ENCODE results near the gene IFT80. TPM values are rescaled to one million over a fixed set of nuclear protein-coding genes. Genes with fewer than 3 reads are reported as not detected.

Gene IFT80
- total RNA-seq, 1 experiment from 2014 or later = 20.2 TPM

DNA sequence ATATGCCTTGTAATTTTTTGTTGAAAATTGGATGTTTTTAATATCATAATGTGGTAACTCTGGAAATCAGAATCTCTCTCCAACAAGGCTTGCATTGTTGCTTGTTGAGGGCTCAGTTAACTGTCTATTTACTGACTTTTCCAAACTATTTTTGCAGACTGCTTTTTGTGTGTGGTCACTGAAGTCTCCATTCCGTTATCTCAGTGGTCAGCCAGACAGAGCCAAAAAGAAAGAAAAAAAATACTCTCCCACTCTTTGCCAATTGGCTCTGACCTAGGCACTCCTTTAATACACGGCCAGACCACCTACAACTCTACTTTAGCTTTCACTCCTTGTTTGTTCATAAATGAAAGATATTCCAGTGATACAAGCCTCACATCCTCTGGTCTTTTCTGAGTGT is 52.5 kb downstream of the IFT80 start:
- Histone ChIP-seq H3K4me3 (ENCODE audit: low read depth, low read length, poor library complexity, severe bottlenecking) (no peak overlapping the region), H3K4me1 (ENCODE audit: insufficient read depth, low read length, poor library complexity, severe bottlenecking) (no peaks in the 10 kb centered on the region), H3K27me3 (replicated peaks; ENCODE audit: insufficient read depth, low read depth, low read length, poor library complexity) (no peaks in the 10 kb centered on the region), H3K36me3 (ENCODE audit: insufficient read depth, low read length, poor library complexity, severe bottlenecking) (no peaks in the 10 kb centered on the region), H3K27ac (ENCODE audit: low read depth, low read length, poor library complexity, severe bottlenecking) (no peak overlapping the region), H3K9me3 (ENCODE audit: low read depth, low read length, poor library complexity, severe bottlenecking) (no peaks in the 10 kb centered on the region)
- POLR2A ChIA-PET (ENCODE audit: low non-redundant PET) = no interaction called here
- CTCF ChIA-PET = no interaction called here
- intact Hi-C loops (cut with micrococcal nuclease; ENCODE audit: unreplicated experiment) = no loop called here
- DNase-seq (ENCODE audit: low spot score) = no peak
- BruUV-seq (replicated peaks) = no TSS peak
- TF ChIP-seq, protein P1, sequence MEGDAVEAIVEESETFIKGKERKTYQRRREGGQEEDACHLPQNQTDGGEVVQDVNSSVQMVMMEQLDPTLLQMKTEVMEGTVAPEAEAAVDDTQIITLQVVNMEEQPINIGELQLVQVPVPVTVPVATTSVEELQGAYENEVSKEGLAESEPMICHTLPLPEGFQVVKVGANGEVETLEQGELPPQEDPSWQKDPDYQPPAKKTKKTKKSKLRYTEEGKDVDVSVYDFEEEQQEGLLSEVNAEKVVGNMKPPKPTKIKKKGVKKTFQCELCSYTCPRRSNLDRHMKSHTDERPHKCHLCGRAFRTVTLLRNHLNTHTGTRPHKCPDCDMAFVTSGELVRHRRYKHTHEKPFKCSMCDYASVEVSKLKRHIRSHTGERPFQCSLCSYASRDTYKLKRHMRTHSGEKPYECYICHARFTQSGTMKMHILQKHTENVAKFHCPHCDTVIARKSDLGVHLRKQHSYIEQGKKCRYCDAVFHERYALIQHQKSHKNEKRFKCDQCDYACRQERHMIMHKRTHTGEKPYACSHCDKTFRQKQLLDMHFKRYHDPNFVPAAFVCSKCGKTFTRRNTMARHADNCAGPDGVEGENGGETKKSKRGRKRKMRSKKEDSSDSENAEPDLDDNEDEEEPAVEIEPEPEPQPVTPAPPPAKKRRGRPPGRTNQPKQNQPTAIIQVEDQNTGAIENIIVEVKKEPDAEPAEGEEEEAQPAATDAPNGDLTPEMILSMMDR (conservative IDR thresholded peaks at IDR 0.05; ENCODE audit: low read depth, low read length) = no peak
- TF ChIP-seq EZH2 (IDR thresholded peaks at IDR 0.05; ENCODE audit: borderline replicate concordance, low read depth, low read length, poor library complexity, severe bottlenecking) = no peak

DNA sequence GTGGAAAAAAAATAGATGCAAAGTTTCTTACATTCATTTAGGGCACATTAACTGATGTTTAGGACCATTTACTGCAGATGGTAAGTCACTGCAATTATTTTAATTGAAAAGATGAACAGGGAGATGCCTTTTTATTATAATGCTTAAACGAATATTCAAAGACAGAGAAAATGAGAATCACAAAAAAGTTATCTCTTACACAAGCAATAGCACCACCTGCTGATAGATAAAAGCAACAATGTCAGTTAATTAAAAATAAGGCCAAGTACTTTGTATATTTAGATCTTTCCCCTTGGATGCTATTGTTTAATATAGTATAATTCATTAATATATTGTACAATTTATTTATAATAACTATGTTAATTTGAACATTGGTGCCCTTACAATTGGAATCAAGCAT is 55.9 kb downstream of the IFT80 start:
- intact Hi-C loops (cut with micrococcal nuclease; ENCODE audit: unreplicated experiment) = loop anchor here (1.0 kb wide), 2 partner anchors 180 to 311 kb away; no protein-coding TSS in a partner anchor
- no peak overlapping the region for H3K4me3 ChIP-seq (ENCODE audit: low read depth, low read length, poor library complexity, severe bottlenecking)
- H3K36me3 ChIP-seq (ENCODE audit: insufficient read depth, low read length, poor library complexity, severe bottlenecking) = no peaks in the 10 kb centered on the region
- DNase-seq (ENCODE audit: low spot score) = peak; percentile 48
- no TSS peak for BruUV-seq (replicated peaks)
- no peaks in the 10 kb centered on the region for H3K9me3 ChIP-seq (ENCODE audit: low read depth, low read length, poor library complexity, severe bottlenecking)
- H3K4me1 ChIP-seq (ENCODE audit: insufficient read depth, low read length, poor library complexity, severe bottlenecking) = no peaks in the 10 kb centered on the region
- ChIA-PET CTCF (interaction anchor here (1.6 kb wide), 1 partner anchor 180 kb away, joined by 7 read pairs; no protein-coding TSS in a partner anchor), POLR2A (ENCODE audit: low non-redundant PET) (interaction anchor here (0.6 kb wide), 1 partner anchor 23 kb away, joined by 4 read pairs; no protein-coding TSS in a partner anchor)
- no peak overlapping the region for H3K27ac ChIP-seq (ENCODE audit: low read depth, low read length, poor library complexity, severe bottlenecking)
- TF ChIP-seq, protein P1 (conservative IDR thresholded peaks at IDR 0.05; ENCODE audit: low read depth, low read length) = peak; percentile 57
- TF ChIP-seq EZH2 (IDR thresholded peaks at IDR 0.05; ENCODE audit: borderline replicate concordance, low read depth, low read length, poor library complexity, severe bottlenecking) = no peak
- no peaks in the 10 kb centered on the region for H3K27me3 ChIP-seq (replicated peaks; ENCODE audit: insufficient read depth, low read depth, low read length, poor library complexity)

DNA sequence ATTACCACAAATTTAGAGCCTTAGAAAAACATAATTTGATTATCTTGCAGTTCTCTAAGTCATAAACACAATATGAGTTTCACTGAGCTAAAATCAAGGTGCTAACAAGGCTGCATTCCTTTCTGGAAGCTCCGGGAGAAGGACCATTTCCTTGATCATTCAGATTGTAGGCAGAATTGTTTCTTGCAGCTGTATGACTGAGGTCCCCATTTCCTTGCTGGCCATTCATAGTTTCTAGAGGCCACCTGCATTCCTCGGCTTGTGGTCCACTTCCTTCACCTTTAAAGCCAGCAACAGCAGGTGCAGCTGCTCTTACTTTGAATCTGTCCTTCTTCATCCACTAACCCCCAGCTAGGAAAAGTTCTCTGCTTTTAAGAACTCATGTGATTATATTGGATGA is 58.7 kb downstream of the IFT80 start:
- intact Hi-C loops (cut with micrococcal nuclease; ENCODE audit: unreplicated experiment) = no loop called here
- Histone ChIP-seq H3K4me3 (ENCODE audit: low read depth, low read length, poor library complexity, severe bottlenecking) (no peak overlapping the region), H3K36me3 (ENCODE audit: insufficient read depth, low read length, poor library complexity, severe bottlenecking) (no peaks in the 10 kb centered on the region), H3K27me3 (replicated peaks; ENCODE audit: insufficient read depth, low read depth, low read length, poor library complexity) (no peaks in the 10 kb centered on the region), H3K27ac (ENCODE audit: low read depth, low read length, poor library complexity, severe bottlenecking) (no peak overlapping the region), H3K4me1 (ENCODE audit: insufficient read depth, low read length, poor library complexity, severe bottlenecking) (no peaks in the 10 kb centered on the region), H3K9me3 (ENCODE audit: low read depth, low read length, poor library complexity, severe bottlenecking) (no peaks in the 10 kb centered on the region)
- no peak for DNase-seq (ENCODE audit: low spot score)
- no TSS peak for BruUV-seq (replicated peaks)
- CTCF ChIA-PET = interaction anchor here (0.7 kb wide), 1 partner anchor 70 kb away, joined by 3 read pairs; no protein-coding TSS in a partner anchor
- POLR2A ChIA-PET (ENCODE audit: low non-redundant PET) = no interaction called here
- TF ChIP-seq, protein P1 (conservative IDR thresholded peaks at IDR 0.05; ENCODE audit: low read depth, low read length) = no peak
- no peak for TF ChIP-seq EZH2 (IDR thresholded peaks at IDR 0.05; ENCODE audit: borderline replicate concordance, low read depth, low read length, poor library complexity, severe bottlenecking)

Data from A673 (cell line).